GM12872 (cell line): ENCODE results near the gene CACNB2.

Experiments
- CTCF ChIP-seq: IDR thresholded peaks from 3 replicates; pipeline ENCODE4 v1.5.1; 2011; ENCODE audit warnings: low read depth, mild to moderate bottlenecking, low read length, moderate library complexity; ENCODE audit not compliant: insufficient read depth

CACNB2 gene

DNA sequence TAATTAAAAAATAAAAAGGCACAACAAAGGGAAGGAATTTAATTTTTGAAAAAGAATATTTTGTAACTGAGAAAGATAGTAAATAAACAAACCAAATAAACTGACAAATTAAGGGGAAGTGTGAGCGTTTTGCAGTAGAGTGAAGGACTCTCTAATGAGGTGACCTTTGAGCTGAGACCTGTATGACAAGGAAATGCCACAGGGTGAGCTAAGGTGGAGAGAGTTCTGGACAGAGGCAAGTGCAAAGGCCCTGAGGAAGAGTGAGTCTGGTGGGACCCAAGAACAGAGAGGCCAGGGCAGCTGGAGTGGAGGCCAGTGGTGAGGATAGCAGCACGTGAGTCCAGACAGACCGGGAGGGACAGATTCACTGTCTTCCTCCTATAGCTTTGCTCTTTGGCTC, 179.4 kb downstream of the CACNB2 start:
- no peak for TF ChIP-seq CTCF

- no peak for TF ChIP-seq CTCF
These were observed 181.1 kb downstream of the CACNB2 start for GRCh38 chr10:18321371-18321770.

DNA sequence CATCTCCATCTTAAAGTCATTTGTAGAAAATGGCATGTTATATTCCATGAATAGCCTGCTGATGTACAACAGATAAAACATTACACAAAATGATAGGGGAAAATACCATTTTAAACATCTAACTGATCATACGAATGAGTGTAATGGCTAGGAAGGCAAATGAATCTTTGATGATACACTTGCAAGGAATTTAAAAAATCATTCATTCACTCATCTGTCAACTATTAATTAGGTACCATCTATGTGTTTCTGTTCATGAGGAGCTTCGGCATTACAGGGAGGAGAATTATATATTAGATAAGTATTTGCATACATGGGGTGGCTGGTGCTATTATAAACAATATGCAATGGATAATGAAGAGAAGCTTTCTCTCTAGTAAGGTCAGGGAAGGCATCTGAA, 183.7 kb downstream of the CACNB2 start:
- no peak for TF ChIP-seq CTCF

DNA sequence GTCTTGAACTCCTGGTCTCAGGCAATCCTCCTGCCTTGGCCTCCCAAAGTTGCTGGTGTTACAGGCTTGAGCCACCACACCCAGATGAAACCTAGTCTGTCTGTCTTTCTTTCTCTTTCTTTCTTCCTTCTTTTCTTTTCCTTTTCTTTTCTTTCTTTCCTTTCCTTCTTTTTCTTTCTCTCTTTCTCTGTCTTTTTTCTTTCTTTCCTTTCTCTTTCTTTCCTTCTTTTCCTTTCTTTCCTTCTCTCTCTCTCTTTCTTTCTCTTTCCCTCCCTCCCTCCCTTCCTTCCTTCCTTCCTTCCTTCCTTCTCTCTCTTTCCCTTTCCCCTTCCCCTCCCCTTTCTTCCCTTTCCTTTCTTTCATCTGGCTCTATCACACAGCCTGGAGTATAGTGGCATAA, 185.2 kb downstream of the CACNB2 start:
- TF ChIP-seq CTCF, result no peak

- no peak for TF ChIP-seq CTCF
These were observed 185.8 kb downstream of the CACNB2 start for GRCh38 chr10:18325889-18326531.

DNA sequence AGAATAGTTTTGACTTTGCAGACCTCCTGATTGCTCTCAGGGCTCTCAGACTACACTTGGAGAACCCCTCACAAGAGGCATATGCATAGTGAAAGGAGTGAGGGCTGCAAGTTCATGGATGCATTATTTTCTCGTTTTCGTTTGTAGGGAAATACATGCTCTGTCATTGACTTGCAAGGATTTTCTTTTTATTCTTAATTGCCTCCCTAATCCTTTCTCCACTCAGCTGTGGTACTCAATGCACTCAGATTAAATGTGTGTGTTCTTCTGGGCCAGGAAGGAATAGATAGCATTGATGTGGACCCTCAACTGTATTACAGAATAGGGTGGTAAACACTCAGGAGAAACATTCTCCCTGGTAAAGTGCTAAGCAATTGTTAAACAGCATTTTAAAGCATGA, 188.7 kb downstream of the CACNB2 start:
- TF ChIP-seq CTCF, result no peak

DNA sequence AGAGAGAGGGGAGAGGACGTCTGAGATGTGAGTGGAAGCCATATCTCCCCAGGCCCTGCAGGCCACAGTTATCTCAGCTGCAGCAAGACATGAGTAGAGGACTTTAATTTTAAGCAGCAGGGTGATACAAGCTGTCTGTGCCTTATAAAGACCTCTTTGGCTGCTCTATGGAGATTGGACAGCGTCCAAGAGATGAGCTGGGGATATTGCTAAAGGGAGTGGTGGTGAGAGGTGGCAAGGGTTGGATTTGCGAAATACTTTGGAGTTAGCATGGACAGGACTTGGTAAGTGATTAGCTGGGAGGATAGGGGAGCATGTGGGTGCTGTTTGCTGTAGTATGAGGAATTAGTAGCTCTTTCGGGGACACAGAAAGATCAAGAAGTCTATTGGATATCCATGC, 191.8 kb downstream of the CACNB2 start:
- no peak for TF ChIP-seq CTCF
